ENCODE results near the gene DDX5. TPM values are rescaled to one million over a fixed set of nuclear protein-coding genes. Genes with fewer than 3 reads are reported as not detected.

DDX5 gene
- total and polyA plus RNA-seq, 2 of the 13 experiments (the other 11 are each of a cell fraction or from before 2014, with no cell fraction given) = 503 to 684 TPM

DNA sequence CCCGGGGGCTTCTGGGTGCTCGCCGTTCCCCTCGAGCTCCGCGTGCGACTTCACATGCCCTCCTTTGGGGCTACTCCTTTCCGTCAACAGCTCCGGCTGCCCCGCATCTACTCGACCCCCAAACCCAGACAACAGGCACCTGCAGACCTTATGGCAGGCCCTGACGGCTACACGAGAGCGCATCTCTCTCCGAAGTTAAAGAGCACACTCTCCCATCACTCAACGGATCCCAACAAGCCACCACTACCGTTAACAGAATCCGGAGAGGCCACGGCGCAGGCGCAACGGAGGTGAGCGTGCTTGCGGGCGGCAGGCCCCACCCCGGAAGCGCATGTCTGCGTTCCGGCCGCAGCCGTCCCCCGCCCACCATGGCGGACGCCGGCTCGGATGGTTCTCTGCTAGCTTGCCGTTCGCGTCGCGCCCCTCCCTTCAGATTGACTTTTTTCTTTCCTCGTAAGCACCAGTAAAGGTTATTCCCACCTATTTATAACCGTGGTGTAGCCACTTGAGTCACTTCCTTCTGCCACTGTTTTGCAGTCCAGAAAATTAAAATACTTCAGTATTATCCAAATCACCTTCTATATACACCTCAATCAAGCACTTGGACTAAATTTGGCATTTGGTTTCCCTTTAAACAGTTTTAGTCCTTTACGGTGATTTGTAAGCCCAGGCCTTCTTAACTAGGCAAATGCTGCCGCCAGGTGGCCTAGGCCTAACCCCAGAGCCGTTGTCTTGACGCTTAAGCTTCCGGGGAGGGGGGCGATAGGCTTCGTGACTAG lies 9.1 kb downstream of the DDX5 start, which contains the start of gene POLG2 (continued):
- TF ChIP-seq ZNF773 (CRISPR knock-in tag; IDR thresholded peaks at IDR 0.05; ENCODE audit: borderline replicate concordance) = peak; percentile 22; the same call in 1 of the 2 replicates
- TF ChIP-seq, protein P1, sequence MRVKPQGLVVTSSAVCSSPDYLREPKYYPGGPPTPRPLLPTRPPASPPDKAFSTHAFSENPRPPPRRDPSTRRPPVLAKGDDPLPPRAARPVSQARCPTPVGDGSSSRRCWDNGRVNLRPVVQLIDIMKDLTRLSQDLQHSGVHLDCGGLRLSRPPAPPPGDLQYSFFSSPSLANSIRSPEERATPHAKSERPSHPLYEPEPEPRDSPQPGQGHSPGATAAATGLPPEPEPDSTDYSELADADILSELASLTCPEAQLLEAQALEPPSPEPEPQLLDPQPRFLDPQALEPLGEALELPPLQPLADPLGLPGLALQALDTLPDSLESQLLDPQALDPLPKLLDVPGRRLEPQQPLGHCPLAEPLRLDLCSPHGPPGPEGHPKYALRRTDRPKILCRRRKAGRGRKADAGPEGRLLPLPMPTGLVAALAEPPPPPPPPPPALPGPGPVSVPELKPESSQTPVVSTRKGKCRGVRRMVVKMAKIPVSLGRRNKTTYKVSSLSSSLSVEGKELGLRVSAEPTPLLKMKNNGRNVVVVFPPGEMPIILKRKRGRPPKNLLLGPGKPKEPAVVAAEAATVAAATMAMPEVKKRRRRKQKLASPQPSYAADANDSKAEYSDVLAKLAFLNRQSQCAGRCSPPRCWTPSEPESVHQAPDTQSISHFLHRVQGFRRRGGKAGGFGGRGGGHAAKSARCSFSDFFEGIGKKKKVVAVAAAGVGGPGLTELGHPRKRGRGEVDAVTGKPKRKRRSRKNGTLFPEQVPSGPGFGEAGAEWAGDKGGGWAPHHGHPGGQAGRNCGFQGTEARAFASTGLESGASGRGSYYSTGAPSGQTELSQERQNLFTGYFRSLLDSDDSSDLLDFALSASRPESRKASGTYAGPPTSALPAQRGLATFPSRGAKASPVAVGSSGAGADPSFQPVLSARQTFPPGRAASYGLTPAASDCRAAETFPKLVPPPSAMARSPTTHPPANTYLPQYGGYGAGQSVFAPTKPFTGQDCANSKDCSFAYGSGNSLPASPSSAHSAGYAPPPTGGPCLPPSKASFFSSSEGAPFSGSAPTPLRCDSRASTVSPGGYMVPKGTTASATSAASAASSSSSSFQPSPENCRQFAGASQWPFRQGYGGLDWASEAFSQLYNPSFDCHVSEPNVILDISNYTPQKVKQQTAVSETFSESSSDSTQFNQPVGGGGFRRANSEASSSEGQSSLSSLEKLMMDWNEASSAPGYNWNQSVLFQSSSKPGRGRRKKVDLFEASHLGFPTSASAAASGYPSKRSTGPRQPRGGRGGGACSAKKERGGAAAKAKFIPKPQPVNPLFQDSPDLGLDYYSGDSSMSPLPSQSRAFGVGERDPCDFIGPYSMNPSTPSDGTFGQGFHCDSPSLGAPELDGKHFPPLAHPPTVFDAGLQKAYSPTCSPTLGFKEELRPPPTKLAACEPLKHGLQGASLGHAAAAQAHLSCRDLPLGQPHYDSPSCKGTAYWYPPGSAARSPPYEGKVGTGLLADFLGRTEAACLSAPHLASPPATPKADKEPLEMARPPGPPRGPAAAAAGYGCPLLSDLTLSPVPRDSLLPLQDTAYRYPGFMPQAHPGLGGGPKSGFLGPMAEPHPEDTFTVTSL (CRISPR knock-in tag; IDR thresholded peaks at IDR 0.05; ENCODE audit: borderline replicate concordance) = no peak; the same call in 1 of the 2 replicates
- peak; percentile 97 for TF ChIP-seq KDM5B (CRISPR knock-in tag; IDR thresholded peaks at IDR 0.05; ENCODE audit: borderline replicate concordance)
- no peak; the same call in none of the 2 replicates for TF ChIP-seq ZNF552 (CRISPR knock-in tag; IDR thresholded peaks at IDR 0.05; ENCODE audit: borderline replicate concordance)
- TF ChIP-seq ZNF781 (CRISPR knock-in tag; IDR thresholded peaks at IDR 0.05; ENCODE audit: borderline replicate concordance, not compliant biosample characterization) = peak; percentile 92
- peak; percentile 91 for TF ChIP-seq GZF1 (CRISPR knock-in tag; IDR thresholded peaks at IDR 0.05)
- no peak for TF ChIP-seq ZNF10 (CRISPR knock-in tag; IDR thresholded peaks at IDR 0.05; ENCODE audit: borderline replicate concordance, low read depth)
- TF ChIP-seq ZNF589 (CRISPR knock-in tag; conservative IDR thresholded peaks at IDR 0.05) = no peak; the same call in 1 of the 2 replicates
- TF ChIP-seq ZNF121 (CRISPR knock-in tag; IDR thresholded peaks at IDR 0.05) = 0 out of 2 replicates have a peak, but pooled peaks have one; percentile 2
- TF ChIP-seq HNRNPK (IDR thresholded peaks at IDR 0.05; ENCODE audit: low read depth, low read length, poor library complexity, severe bottlenecking) = peak; percentile 41
- no peak for TF ChIP-seq ISX (CRISPR knock-in tag; conservative IDR thresholded peaks at IDR 0.05)
- TF ChIP-seq, protein P2, sequence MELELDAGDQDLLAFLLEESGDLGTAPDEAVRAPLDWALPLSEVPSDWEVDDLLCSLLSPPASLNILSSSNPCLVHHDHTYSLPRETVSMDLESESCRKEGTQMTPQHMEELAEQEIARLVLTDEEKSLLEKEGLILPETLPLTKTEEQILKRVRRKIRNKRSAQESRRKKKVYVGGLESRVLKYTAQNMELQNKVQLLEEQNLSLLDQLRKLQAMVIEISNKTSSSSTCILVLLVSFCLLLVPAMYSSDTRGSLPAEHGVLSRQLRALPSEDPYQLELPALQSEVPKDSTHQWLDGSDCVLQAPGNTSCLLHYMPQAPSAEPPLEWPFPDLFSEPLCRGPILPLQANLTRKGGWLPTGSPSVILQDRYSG (CRISPR knock-in tag; IDR thresholded peaks at IDR 0.05) = no peak
- TF ChIP-seq, protein P3, sequence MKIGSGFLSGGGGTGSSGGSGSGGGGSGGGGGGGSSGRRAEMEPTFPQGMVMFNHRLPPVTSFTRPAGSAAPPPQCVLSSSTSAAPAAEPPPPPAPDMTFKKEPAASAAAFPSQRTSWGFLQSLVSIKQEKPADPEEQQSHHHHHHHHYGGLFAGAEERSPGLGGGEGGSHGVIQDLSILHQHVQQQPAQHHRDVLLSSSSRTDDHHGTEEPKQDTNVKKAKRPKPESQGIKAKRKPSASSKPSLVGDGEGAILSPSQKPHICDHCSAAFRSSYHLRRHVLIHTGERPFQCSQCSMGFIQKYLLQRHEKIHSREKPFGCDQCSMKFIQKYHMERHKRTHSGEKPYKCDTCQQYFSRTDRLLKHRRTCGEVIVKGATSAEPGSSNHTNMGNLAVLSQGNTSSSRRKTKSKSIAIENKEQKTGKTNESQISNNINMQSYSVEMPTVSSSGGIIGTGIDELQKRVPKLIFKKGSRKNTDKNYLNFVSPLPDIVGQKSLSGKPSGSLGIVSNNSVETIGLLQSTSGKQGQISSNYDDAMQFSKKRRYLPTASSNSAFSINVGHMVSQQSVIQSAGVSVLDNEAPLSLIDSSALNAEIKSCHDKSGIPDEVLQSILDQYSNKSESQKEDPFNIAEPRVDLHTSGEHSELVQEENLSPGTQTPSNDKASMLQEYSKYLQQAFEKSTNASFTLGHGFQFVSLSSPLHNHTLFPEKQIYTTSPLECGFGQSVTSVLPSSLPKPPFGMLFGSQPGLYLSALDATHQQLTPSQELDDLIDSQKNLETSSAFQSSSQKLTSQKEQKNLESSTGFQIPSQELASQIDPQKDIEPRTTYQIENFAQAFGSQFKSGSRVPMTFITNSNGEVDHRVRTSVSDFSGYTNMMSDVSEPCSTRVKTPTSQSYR (CRISPR knock-in tag; IDR thresholded peaks at IDR 0.05; ENCODE audit: borderline replicate concordance) = 0 out of 2 replicates have a peak, but pooled peaks have one; percentile 15
- TF ChIP-seq MIER3 (CRISPR knock-in tag; IDR thresholded peaks at IDR 0.05; ENCODE audit: borderline replicate concordance) = peak; percentile 87; the same call in 1 of the 2 replicates
- peak; percentile 55; the same call in 1 of the 2 replicates for TF ChIP-seq CBX5 (CRISPR knock-in tag; IDR thresholded peaks at IDR 0.05; ENCODE audit: borderline replicate concordance)
- TF ChIP-seq ZNF709 (CRISPR knock-in tag; IDR thresholded peaks at IDR 0.05) = peak; percentile 92

All from HepG2 (cell line).